Mesodermal cell (in vitro differentiated cells): ENCODE data around the gene C2orf66. TPM values are rescaled to one million over a fixed set of nuclear protein-coding genes. Genes with fewer than 3 reads are reported as not detected.

Source experiments
- H3K27ac ChIP-seq: 2 replicates; pipeline ENCODE4 v1.7.0; 2013; ENCODE audit warnings: mild to moderate bottlenecking, low read depth, low read length, moderate library complexity; ENCODE audit not compliant: severe bottlenecking
- H3K36me3 ChIP-seq: 2 replicates; pipeline ENCODE4 v1.7.1; 2013; ENCODE audit warnings: mild to moderate bottlenecking, low read length, moderate library complexity; ENCODE audit not compliant: control insufficient read depth, insufficient read depth
- H3K4me1 ChIP-seq: one replicate; pipeline ENCODE4 v1.7.1; 2013; ENCODE audit warnings: mild to moderate bottlenecking, low read length; ENCODE audit not compliant: insufficient read depth, control insufficient read depth, poor library complexity, severe bottlenecking
- H3K4me3 ChIP-seq: 2 replicates; pipeline ENCODE4 v1.7.0; 2013; ENCODE audit warnings: low read length, control low read depth, mild to moderate bottlenecking; ENCODE audit not compliant: insufficient read depth, poor library complexity, severe bottlenecking; ENCODE audit errors: extremely low read depth
- H3K9me3 ChIP-seq: 2 replicates; pipeline ENCODE4 v1.7.1; 2013; ENCODE audit warnings: mild to moderate bottlenecking, low read length, moderate library complexity; ENCODE audit not compliant: control insufficient read depth
- WGBS, 2 experiments: methylation state at CpG; one replicate each; pipeline ENCODE4 v1.1.5; 2013; ENCODE audit warnings: missing lambda C conversion rate in 2 of 2; ENCODE audit not compliant: insufficient coverage in 2 of 2; 5-methylcytosine and 5-hydroxymethylcytosine counted together
- polyA plus RNA-seq, 2 experiments: library from polyadenylated mRNA; stranded (reverse); fragments of 50-300 nt; gene quantifications; one replicate each; pipeline ENCODE4 v1.2.3, GENCODE V29; 2013

Gene C2orf66
- polyA plus RNA-seq (2013, experiment 1 of 2), result 0.29 TPM
- not detected for polyA plus RNA-seq (2013, experiment 2 of 2)

DNA sequence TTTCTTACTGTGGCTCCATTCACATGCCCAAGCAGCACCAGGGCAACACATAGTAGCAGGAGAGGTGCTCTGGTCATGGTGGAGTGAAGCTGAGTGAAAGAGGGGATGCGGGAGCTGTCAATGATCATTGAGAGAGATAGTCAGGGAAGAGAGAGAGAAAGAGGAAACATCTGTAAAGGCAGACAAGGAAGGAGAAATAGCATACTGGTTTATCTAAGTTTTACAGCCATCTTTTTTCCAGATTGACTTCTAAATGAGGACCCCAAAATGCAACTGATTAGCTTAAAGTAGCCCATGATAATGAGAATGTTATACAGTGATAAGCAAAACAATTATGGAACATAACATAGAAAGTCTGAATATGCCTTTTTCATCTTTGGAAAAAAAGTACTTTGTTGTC is at the start of gene C2orf66:
TSS of gene C2orf66 (minus strand) at position 96 of the 400 bp plus-strand sequence. CDS start at position 77, 19 bp downstream.
- Histone ChIP-seq H3K27ac (no peak within 1 kb of the TSS), H3K4me3 (no peak within 1 kb of the TSS), H3K36me3 (no peaks in the 10 kb centered on the region), H3K9me3 (no peaks in the 10 kb centered on the region), H3K4me1 (no peaks in the 10 kb centered on the region)
- 100% methylated on average over 1 of the region's 1 CpG for WGBS, 2 experiments

DNA sequence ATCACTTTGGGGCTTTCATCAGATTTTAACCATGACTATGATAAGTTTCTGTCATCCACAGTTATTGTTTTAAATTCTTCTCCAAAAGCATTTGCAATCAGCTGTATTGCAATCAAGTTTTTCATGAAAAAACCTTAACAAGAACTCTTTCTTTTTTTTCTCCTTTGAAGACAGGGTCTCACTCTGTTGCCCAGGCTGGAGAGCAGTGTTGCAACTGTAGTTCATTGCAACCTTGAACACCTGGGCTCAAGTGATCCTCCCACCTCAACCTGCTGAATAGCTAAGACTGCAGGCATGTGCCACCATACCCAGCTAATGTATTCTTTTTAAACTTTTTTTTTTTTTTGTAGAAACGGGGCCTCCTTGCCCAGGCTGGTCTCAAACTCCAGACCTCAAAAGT is 45.5 kb upstream of the C2orf66 start:
- Histone ChIP-seq H3K36me3 (peaks cover 8% of the 10 kb centered on the region), H3K4me3 (no peak overlapping the region), H3K9me3 (no peaks in the 10 kb centered on the region), H3K4me1 (no peaks in the 10 kb centered on the region), H3K27ac (no peak overlapping the region)
- WGBS, 2 experiments, result 83% methylated on average over 1 of the region's 1 CpG; no CpG with 5 or more reads in 1 of the 2 experiments

DNA sequence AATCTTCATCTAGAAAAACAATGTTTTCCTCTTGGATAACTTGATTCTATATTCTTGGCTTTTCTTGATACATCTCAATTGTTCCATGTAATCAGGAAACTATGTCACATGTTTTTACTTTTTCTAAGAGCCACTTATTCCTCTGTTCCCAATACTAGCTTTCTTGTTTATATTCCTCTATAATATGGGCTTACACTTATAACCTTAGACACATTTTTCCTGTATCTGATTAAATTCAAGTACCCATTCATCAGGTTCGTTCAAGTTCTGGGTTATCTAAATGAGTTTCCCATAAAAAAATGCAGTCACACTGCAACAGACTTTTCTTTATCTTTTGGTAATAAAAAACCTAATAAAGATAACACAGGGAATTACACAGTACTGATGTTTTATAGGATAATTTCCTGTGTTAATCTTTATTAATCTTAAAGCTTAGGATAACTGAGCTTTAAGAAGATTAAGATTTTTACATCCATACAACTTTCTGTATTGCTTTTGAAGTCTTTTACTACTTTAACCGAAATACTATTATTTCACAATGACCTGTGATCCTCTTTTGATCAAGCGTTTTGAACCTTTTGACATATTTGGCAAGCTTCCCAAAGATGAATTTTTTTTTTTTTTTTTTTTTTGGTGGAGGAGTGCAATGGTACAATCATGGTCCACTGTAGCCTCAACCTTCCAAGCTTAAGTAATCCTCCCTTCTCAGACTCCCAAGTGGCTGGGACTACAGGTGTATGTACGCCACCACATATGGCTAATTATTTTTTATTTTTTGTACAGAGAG is 44.3 kb upstream of the C2orf66 start:
- no peak overlapping the region for H3K4me3 ChIP-seq
- no peaks in the 10 kb centered on the region for H3K9me3 ChIP-seq
- no peak overlapping the region for H3K27ac ChIP-seq
- H3K4me1 ChIP-seq, result no peaks in the 10 kb centered on the region
- 89% methylated on average over 3 of the region's 4 CpGs; no CpG with 5 or more reads in 1 of the 2 experiments for WGBS, 2 experiments
- H3K36me3 ChIP-seq, result peaks cover 8% of the 10 kb centered on the region

DNA sequence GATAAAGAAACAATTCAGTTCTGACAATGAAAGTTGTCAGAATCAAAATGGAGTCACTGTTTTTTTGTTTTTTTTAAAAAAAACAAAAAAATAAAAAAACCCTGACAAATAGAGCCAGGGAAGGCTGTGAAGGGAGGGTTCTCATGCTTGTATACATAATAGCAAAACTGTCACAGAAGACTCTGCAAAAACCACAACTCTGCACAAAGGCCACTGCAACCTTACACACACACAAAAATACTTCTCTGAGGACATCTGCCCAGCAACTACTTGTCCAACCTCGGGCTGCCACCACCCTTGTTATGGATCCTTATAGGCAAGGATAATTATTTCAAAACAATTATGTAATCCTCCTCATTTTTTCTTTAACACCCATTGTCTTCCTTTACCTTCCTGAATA is 41.9 kb upstream of the C2orf66 start:
- Histone ChIP-seq H3K4me3 (no peak overlapping the region), H3K27ac (no peak overlapping the region), H3K36me3 (peaks cover 12% of the 10 kb centered on the region), H3K4me1 (no peaks in the 10 kb centered on the region), H3K9me3 (no peaks in the 10 kb centered on the region)
- WGBS, 2 experiments, result 100% methylated on average over 1 of the region's 1 CpG; no CpG with 5 or more reads in 1 of the 2 experiments

DNA sequence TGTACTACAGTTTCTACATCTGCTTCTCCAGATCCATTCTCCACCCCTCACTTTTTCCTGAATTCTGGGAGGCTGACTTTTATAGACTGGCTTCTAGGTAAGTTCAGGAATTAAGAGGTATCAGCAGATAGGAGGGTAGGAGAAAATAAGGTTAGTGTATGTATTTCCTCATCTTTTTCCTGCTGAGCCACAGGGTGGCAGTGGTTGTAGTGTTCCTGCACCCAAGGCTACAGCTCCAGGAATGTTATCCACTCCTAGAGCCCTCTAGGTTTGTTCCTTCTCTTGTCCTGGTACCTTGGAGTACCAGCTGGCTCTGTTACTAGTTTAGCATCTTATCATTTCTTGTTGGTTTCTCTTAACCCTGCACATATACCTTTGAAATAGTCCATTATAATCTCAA is 40.7 kb upstream of the C2orf66 start:
- Histone ChIP-seq H3K27ac (no peak overlapping the region), H3K4me1 (no peaks in the 10 kb centered on the region), H3K4me3 (no peak overlapping the region), H3K36me3 (peaks cover 11% of the 10 kb centered on the region), H3K9me3 (no peaks in the 10 kb centered on the region)

DNA sequence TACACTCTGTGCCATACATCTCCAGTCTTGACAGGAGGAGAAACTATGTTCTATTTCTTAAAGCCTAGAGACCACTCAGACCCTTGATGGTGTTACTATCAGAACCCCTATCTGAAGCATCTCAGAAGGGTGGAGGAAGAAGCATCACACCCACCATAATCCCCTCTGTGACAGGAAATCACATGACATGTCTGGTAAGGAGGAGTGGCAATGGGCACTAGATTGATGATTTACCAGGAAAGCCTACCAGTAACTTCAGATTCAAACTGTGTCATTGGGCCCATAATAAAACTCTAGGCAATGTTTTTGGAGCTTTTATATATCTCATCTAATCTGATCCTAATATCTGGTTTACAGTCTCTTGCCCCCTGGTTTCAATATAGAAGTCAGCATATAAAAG is 37.1 kb upstream of the C2orf66 start:
- peaks cover 22% of the 10 kb centered on the region for H3K36me3 ChIP-seq
- no peaks in the 10 kb centered on the region for H3K9me3 ChIP-seq
- no peak overlapping the region for H3K27ac ChIP-seq
- no peaks in the 10 kb centered on the region for H3K4me1 ChIP-seq
- no peak overlapping the region for H3K4me3 ChIP-seq

DNA sequence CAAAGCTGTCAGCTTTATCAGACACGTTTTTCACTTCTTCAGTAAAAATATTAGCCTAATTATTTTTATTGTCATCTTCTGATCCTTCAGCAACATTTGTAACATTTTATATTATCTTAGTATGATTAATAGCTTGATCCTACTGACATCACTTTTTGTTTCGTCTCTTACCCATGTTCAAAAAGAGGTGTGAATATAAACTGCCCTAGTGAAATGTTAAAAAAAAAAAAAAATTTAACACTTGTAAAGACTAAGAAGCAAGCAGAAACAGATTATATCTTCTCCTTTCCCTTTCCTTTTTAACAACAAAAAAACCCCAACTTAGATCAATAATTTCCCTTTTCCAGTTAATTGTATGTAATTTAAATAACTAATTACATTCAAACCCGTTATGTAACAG is 36.2 kb upstream of the C2orf66 start:
- Histone ChIP-seq H3K4me3 (no peak overlapping the region), H3K9me3 (no peaks in the 10 kb centered on the region), H3K36me3 (peaks cover 30% of the 10 kb centered on the region), H3K4me1 (no peaks in the 10 kb centered on the region), H3K27ac (no peak overlapping the region)
- WGBS, 2 experiments, result no CpG with 5 or more reads among the region's 3 CpGs

DNA sequence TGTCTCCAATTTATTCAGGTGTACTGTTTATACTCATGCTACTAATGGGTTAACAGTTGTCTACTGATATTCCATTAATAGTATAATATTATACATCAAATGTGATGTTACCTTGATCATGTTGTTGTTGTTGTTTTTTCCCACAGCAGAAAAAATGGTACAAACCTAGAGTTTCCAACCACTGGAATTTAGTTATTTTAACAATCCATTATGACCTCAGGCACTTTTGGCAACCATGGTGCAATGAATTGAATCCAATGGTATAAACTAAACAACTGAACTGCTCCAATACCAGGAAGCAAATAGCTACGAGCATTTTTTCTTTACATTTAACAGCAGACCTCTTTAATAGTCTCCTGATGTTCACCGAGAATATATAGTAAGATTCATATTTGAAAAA is 31.0 kb upstream of the C2orf66 start:
- H3K9me3 ChIP-seq, result no peaks in the 10 kb centered on the region
- peaks cover 47% of the 10 kb centered on the region for H3K36me3 ChIP-seq
- no peaks in the 10 kb centered on the region for H3K4me1 ChIP-seq
- H3K4me3 ChIP-seq, result no peak overlapping the region
- no peak overlapping the region for H3K27ac ChIP-seq
- WGBS, 2 experiments, result no CpG with 5 or more reads among the region's 2 CpGs

DNA sequence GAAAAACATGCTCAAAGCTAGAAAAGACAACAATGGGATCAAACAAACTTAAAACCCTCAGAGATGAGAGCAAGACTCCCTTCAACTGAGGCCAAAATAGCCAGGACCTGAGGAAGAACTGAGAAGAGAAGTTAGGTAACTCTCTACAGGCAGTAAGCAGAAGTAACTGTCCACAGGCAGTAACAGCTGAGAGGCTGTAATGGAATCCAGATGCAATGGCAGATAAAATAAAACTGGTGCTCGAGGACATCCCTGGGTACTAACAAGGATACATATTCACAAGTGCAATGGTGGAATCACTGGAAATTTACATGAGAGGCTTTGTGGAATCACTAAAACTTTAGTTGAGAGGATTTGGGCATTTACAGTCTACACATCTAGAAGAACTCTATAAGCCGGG is 30.4 kb upstream of the C2orf66 start:
- 75 to 92% methylated on average over 1 to 2 of the region's 2 CpGs for WGBS, 2 experiments
- no peaks in the 10 kb centered on the region for H3K4me1 ChIP-seq
- no peak overlapping the region for H3K4me3 ChIP-seq
- H3K9me3 ChIP-seq, result no peaks in the 10 kb centered on the region
- H3K36me3 ChIP-seq, result peaks cover 47% of the 10 kb centered on the region
- H3K27ac ChIP-seq, result no peak overlapping the region

DNA sequence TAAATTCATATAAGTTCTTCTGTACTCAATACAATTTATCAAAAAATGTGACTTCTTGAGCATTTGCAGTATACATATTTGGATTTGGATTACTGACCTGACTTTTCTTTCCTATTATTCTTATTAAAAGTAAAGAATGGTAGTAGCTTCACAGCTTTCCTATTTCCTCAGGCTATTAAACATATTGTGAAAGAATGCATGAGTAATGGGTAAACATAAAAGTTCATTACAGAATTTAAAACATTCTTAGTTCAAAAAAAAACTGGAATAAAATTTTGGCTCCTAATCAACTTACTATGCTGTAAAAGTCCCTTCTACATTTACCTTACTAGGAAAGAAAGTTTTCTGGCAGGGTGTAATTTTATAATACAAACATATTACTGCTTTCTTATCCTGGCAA is 27.3 kb upstream of the C2orf66 start:
- H3K4me1 ChIP-seq, result no peaks in the 10 kb centered on the region
- H3K4me3 ChIP-seq, result no peak overlapping the region
- peaks cover 37% of the 10 kb centered on the region for H3K36me3 ChIP-seq
- no peak overlapping the region for H3K27ac ChIP-seq
- no peaks in the 10 kb centered on the region for H3K9me3 ChIP-seq

DNA sequence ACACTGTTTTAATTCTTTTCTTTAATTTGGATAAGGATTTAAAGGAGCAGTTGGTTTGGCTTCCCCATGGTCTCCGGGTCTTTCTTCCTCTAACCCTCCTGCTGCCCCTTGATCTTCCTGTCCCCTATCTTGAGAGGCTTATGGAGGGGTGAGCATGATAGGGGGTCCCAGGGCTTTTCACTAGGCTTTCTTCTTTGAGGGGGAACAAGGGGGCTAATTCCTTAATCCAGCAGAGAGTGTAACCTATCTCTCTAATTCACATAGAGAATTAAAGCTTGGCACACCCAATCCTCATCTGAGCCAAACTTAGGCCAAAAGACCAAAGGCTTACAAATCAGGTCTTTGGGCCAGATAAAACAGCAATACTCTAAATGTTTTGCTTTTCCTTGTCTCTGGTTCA is 21.5 kb upstream of the C2orf66 start:
- Histone ChIP-seq H3K4me3 (no peak overlapping the region), H3K4me1 (no peaks in the 10 kb centered on the region), H3K9me3 (no peaks in the 10 kb centered on the region), H3K36me3 (no peaks in the 10 kb centered on the region), H3K27ac (no peak overlapping the region)
- no CpG with 5 or more reads among the region's 1 CpG for WGBS, 2 experiments
